ENCODE data around the gene TAOK3.

DNA sequence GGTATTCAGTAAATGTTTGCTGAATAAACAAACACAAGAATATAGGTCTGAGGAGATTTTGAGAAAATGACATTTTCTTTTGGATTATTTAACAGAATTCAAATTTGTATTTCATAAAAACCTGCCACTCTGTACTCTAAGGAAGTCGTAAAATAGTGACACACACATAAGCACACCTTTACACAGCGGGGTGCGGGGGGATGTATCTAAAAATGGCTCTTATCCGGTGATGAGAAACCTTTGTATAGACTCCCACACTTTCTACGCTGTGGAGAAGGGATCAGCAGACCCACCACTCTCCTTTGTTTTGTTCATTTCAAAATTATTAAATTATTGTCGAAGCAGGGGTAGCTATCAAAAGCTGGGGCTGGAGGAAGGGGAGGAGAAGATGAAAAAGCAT lies 178.7 kb downstream of the TAOK3 start:
- TF ChIP-seq POLR2AphosphoS5 (IDR thresholded peaks at IDR 0.05): no peak
- TF ChIP-seq, protein P1, sequence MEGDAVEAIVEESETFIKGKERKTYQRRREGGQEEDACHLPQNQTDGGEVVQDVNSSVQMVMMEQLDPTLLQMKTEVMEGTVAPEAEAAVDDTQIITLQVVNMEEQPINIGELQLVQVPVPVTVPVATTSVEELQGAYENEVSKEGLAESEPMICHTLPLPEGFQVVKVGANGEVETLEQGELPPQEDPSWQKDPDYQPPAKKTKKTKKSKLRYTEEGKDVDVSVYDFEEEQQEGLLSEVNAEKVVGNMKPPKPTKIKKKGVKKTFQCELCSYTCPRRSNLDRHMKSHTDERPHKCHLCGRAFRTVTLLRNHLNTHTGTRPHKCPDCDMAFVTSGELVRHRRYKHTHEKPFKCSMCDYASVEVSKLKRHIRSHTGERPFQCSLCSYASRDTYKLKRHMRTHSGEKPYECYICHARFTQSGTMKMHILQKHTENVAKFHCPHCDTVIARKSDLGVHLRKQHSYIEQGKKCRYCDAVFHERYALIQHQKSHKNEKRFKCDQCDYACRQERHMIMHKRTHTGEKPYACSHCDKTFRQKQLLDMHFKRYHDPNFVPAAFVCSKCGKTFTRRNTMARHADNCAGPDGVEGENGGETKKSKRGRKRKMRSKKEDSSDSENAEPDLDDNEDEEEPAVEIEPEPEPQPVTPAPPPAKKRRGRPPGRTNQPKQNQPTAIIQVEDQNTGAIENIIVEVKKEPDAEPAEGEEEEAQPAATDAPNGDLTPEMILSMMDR (IDR thresholded peaks at IDR 0.05): no peak
- TF ChIP-seq POLR2A (IDR thresholded peaks at IDR 0.05; ENCODE audit: low read depth): no peak
- no peak for TF ChIP-seq EP300 (IDR thresholded peaks at IDR 0.05)

Data from esophagus muscularis mucosa (tissue), 4 donors.